ENCODE measurements around the gene PDE6B. TPM values are rescaled to one million over a fixed set of nuclear protein-coding genes. Genes with fewer than 3 reads are reported as not detected.
"Not testable (repeated sequence)": the region's sequence is repeated elsewhere in the genome, so short reads cannot be mapped to it uniquely, and the experiment has no call there.

Gene PDE6B
- total RNA-seq, 1 experiment from 2014 or later: not detected

- H3K36me3 ChIP-seq (ENCODE audit: insufficient read depth, low read length): no peaks in the 10 kb centered on the region
- no peak for DNase-seq
- no peaks in the 10 kb centered on the region for H3K27me3 ChIP-seq (ENCODE audit: low read length)
- H3K79me2 ChIP-seq (ENCODE audit: low read length): no peaks in the 10 kb centered on the region
- H3K9me3 ChIP-seq (ENCODE audit: low read length): no peaks in the 10 kb centered on the region; the same call in 1 of the 2 replicates
- no peak overlapping the region for H3K9ac ChIP-seq (ENCODE audit: low read length)
- H2AFZ ChIP-seq (ENCODE audit: low read length): no peak overlapping the region
- no peak overlapping the region for H3K4me2 ChIP-seq (ENCODE audit: low read depth, low read length, poor library complexity, severe bottlenecking)
- H4K20me1 ChIP-seq (ENCODE audit: insufficient read depth, low read depth, low read length): no peaks in the 10 kb centered on the region
- no peaks in the 10 kb centered on the region for H3K4me1 ChIP-seq (ENCODE audit: low read length)
- no peak overlapping the region for H3K27ac ChIP-seq (ENCODE audit: low read length)
- no peak overlapping the region for H3K4me3 ChIP-seq (ENCODE audit: low read length)
- no peaks in the 10 kb centered on the region for H3K9me2 ChIP-seq (replicated peaks; ENCODE audit: insufficient read depth, low read length)
Measured at GRCh38 chr4:629915-630641, 4.7 kb downstream of the PDE6B start.

- Histone ChIP-seq H2AFZ (ENCODE audit: low read length) (no peak overlapping the region), H3K4me2 (ENCODE audit: low read depth, low read length, poor library complexity, severe bottlenecking) (no peak overlapping the region), H3K27ac (ENCODE audit: low read length) (no peak overlapping the region), H4K20me1 (ENCODE audit: insufficient read depth, low read depth, low read length) (no peaks in the 10 kb centered on the region), H3K4me1 (ENCODE audit: low read length) (no peaks in the 10 kb centered on the region), H3K4me3 (ENCODE audit: low read length) (no peak overlapping the region), H3K9ac (ENCODE audit: low read length) (no peak overlapping the region), H3K79me2 (ENCODE audit: low read length) (no peaks in the 10 kb centered on the region), H3K9me3 (ENCODE audit: low read length) (no peaks in the 10 kb centered on the region; the same call in 1 of the 2 replicates), H3K9me2 (replicated peaks; ENCODE audit: insufficient read depth, low read length) (no peaks in the 10 kb centered on the region), H3K27me3 (ENCODE audit: low read length) (no peaks in the 10 kb centered on the region), H3K36me3 (ENCODE audit: insufficient read depth, low read length) (no peaks in the 10 kb centered on the region)
- DNase-seq: no peak
Measured at GRCh38 chr4:630656-631055, 5.3 kb downstream of the PDE6B start.

GRCh38 chr4:632196-632790 lies 6.9 kb downstream of the PDE6B start:
- H3K36me3 ChIP-seq (ENCODE audit: insufficient read depth, low read length): no peaks in the 10 kb centered on the region
- H3K9ac ChIP-seq (ENCODE audit: low read length): no peak overlapping the region
- H3K9me2 ChIP-seq (replicated peaks; ENCODE audit: insufficient read depth, low read length): no peaks in the 10 kb centered on the region
- no peak overlapping the region for H2AFZ ChIP-seq (ENCODE audit: low read length)
- H3K27ac ChIP-seq (ENCODE audit: low read length): no peak overlapping the region
- H3K9me3 ChIP-seq (ENCODE audit: low read length): no peaks in the 10 kb centered on the region; the same call in 1 of the 2 replicates
- no peak for DNase-seq
- H3K4me2 ChIP-seq (ENCODE audit: low read depth, low read length, poor library complexity, severe bottlenecking): no peak overlapping the region
- no peaks in the 10 kb centered on the region for H3K4me1 ChIP-seq (ENCODE audit: low read length)
- H3K4me3 ChIP-seq (ENCODE audit: low read length): no peak overlapping the region
- no peaks in the 10 kb centered on the region for H3K79me2 ChIP-seq (ENCODE audit: low read length)
- no peaks in the 10 kb centered on the region for H3K27me3 ChIP-seq (ENCODE audit: low read length)
- H4K20me1 ChIP-seq (ENCODE audit: insufficient read depth, low read depth, low read length): no peaks in the 10 kb centered on the region

GRCh38 chr4:632926-633325 lies 7.6 kb downstream of the PDE6B start:
- Histone ChIP-seq H3K4me2 (ENCODE audit: low read depth, low read length, poor library complexity, severe bottlenecking) (no peak overlapping the region), H3K9me3 (ENCODE audit: low read length) (no peaks in the 10 kb centered on the region; the same call in 1 of the 2 replicates), H3K36me3 (ENCODE audit: insufficient read depth, low read length) (no peaks in the 10 kb centered on the region), H3K9ac (ENCODE audit: low read length) (no peak overlapping the region), H3K9me2 (replicated peaks; ENCODE audit: insufficient read depth, low read length) (no peaks in the 10 kb centered on the region), H3K4me3 (ENCODE audit: low read length) (no peak overlapping the region), H4K20me1 (ENCODE audit: insufficient read depth, low read depth, low read length) (no peaks in the 10 kb centered on the region), H3K79me2 (ENCODE audit: low read length) (no peaks in the 10 kb centered on the region), H3K4me1 (ENCODE audit: low read length) (no peaks in the 10 kb centered on the region), H3K27me3 (ENCODE audit: low read length) (no peaks in the 10 kb centered on the region), H2AFZ (ENCODE audit: low read length) (no peak overlapping the region), H3K27ac (ENCODE audit: low read length) (no peak overlapping the region)
- DNase-seq: no peak

- Histone ChIP-seq H4K20me1 (ENCODE audit: insufficient read depth, low read depth, low read length) (no peaks in the 10 kb centered on the region), H3K9me2 (replicated peaks; ENCODE audit: insufficient read depth, low read length) (no peaks in the 10 kb centered on the region), H3K4me1 (ENCODE audit: low read length) (no peaks in the 10 kb centered on the region), H2AFZ (ENCODE audit: low read length) (no peak overlapping the region), H3K4me2 (ENCODE audit: low read depth, low read length, poor library complexity, severe bottlenecking) (no peak overlapping the region), H3K9me3 (ENCODE audit: low read length) (no peaks in the 10 kb centered on the region; the same call in 1 of the 2 replicates), H3K27me3 (ENCODE audit: low read length) (no peaks in the 10 kb centered on the region), H3K79me2 (ENCODE audit: low read length) (no peaks in the 10 kb centered on the region), H3K9ac (ENCODE audit: low read length) (no peak overlapping the region), H3K27ac (ENCODE audit: low read length) (no peak overlapping the region), H3K4me3 (ENCODE audit: low read length) (no peak overlapping the region), H3K36me3 (ENCODE audit: insufficient read depth, low read length) (no peaks in the 10 kb centered on the region)
- DNase-seq: no peak
Measured at GRCh38 chr4:633406-633805, 8.0 kb downstream of the PDE6B start.

- H3K79me2 ChIP-seq (ENCODE audit: low read length): no peaks in the 10 kb centered on the region
- H2AFZ ChIP-seq (ENCODE audit: low read length): no peak overlapping the region
- DNase-seq: no peak
- H3K9ac ChIP-seq (ENCODE audit: low read length): no peak overlapping the region
- no peaks in the 10 kb centered on the region for H3K36me3 ChIP-seq (ENCODE audit: insufficient read depth, low read length)
- H3K4me1 ChIP-seq (ENCODE audit: low read length): no peaks in the 10 kb centered on the region
- H4K20me1 ChIP-seq (ENCODE audit: insufficient read depth, low read depth, low read length): no peaks in the 10 kb centered on the region
- H3K9me3 ChIP-seq (ENCODE audit: low read length): no peaks in the 10 kb centered on the region; the same call in 1 of the 2 replicates
- H3K4me3 ChIP-seq (ENCODE audit: low read length): no peak overlapping the region
- H3K27ac ChIP-seq (ENCODE audit: low read length): no peak overlapping the region
- no peak overlapping the region for H3K4me2 ChIP-seq (ENCODE audit: low read depth, low read length, poor library complexity, severe bottlenecking)
- no peaks in the 10 kb centered on the region for H3K9me2 ChIP-seq (replicated peaks; ENCODE audit: insufficient read depth, low read length)
- H3K27me3 ChIP-seq (ENCODE audit: low read length): no peaks in the 10 kb centered on the region
Measured at GRCh38 chr4:633976-634598, 8.7 kb downstream of the PDE6B start.

GRCh38 chr4:634599-634985 lies 9.2 kb downstream of the PDE6B start:
- DNase-seq: no peak
- Histone ChIP-seq H3K4me3 (ENCODE audit: low read length) (no peak overlapping the region), H3K27me3 (ENCODE audit: low read length) (no peaks in the 10 kb centered on the region), H3K9me3 (ENCODE audit: low read length) (no peaks in the 10 kb centered on the region; the same call in 1 of the 2 replicates), H3K9me2 (replicated peaks; ENCODE audit: insufficient read depth, low read length) (no peaks in the 10 kb centered on the region), H4K20me1 (ENCODE audit: insufficient read depth, low read depth, low read length) (no peaks in the 10 kb centered on the region), H3K27ac (ENCODE audit: low read length) (no peak overlapping the region), H2AFZ (ENCODE audit: low read length) (no peak overlapping the region), H3K4me2 (ENCODE audit: low read depth, low read length, poor library complexity, severe bottlenecking) (no peak overlapping the region), H3K9ac (ENCODE audit: low read length) (no peak overlapping the region), H3K4me1 (ENCODE audit: low read length) (no peaks in the 10 kb centered on the region), H3K36me3 (ENCODE audit: insufficient read depth, low read length) (no peaks in the 10 kb centered on the region), H3K79me2 (ENCODE audit: low read length) (no peaks in the 10 kb centered on the region)

GRCh38 chr4:635066-635835 lies 9.9 kb downstream of the PDE6B start:
- not testable (repeated sequence) for H3K4me2 ChIP-seq (ENCODE audit: low read depth, low read length, poor library complexity, severe bottlenecking); H3K9me3 ChIP-seq (ENCODE audit: low read length); H4K20me1 ChIP-seq (ENCODE audit: insufficient read depth, low read depth, low read length); H3K9me2 ChIP-seq (replicated peaks; ENCODE audit: insufficient read depth, low read length); H3K9ac ChIP-seq (ENCODE audit: low read length); DNase-seq; H3K4me1 ChIP-seq (ENCODE audit: low read length); H3K27me3 ChIP-seq (ENCODE audit: low read length); H3K79me2 ChIP-seq (ENCODE audit: low read length); H3K27ac ChIP-seq (ENCODE audit: low read length); H2AFZ ChIP-seq (ENCODE audit: low read length); H3K4me3 ChIP-seq (ENCODE audit: low read length); H3K36me3 ChIP-seq (ENCODE audit: insufficient read depth, low read length)

Data from Karpas-422 (cell line).